SK-N-SH treated with all-trans-retinoic acid at 6 μM for 48 hours (cell line): ENCODE results near the gene CFAP61.

Experiments used
- ESRRG ChIP-seq: fragments of 250-450 bp; sonication (Bioruptor Pico); IDR thresholded peaks from 2 replicates; pipeline ENCODE4 v1.6.1; 2021; ENCODE audit warnings: mild to moderate bottlenecking
- ZC3H10 ChIP-seq: fragments of 250-450 bp; sonication (Bioruptor Pico); IDR thresholded peaks from 2 replicates; pipeline ENCODE4 v1.5.1; 2021; ENCODE audit warnings: mild to moderate bottlenecking, moderate library complexity
- ZNF8 ChIP-seq: fragments of 450-650 bp; formaldehyde crosslinking; IDR thresholded peaks from 2 replicates; pipeline ENCODE4 v1.5.0; 2020; ENCODE audit warnings: mild to moderate bottlenecking, moderate library complexity

DNA sequence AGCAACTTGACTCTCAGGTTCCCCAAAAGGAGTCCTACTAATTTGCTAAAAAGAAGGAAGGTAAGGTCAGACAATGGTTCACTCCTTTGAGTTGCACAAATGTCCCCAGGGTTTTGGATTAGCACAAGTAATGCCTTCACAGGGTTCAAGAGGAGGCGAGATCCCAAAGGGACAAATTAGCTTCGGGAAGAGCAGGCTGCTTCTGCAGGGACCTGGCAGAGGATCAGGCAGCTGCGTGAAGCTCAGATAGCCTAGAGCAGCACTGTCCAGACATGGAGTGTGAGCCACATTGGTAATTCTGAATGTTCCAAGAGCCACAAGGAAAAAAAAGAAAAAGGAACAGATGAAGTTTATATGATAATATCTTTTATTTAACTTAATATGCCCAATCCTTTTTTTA is 115.4 kb downstream of the CFAP61 start:
- no peak for TF ChIP-seq ZC3H10 (CRISPR knock-in tag)
- TF ChIP-seq ESRRG (CRISPR knock-in tag) = no peak
- no peak for TF ChIP-seq ZNF8 (CRISPR knock-in tag)
